HG03135 (cell line): ENCODE measurements around the gene EIF2B1.
A peak's percentile ranks its signal among the peaks of the same experiment; 100 is the strongest.

Experiments used
- ATAC-seq: cut with Tn5 transposase; IDR thresholded peaks from one replicate; pipeline ENCODE4 v1.9.1; 2021; ENCODE audit warnings: mild to moderate bottlenecking, moderate library complexity; ENCODE audit not compliant: unreplicated experiment

EIF2B1 gene

DNA sequence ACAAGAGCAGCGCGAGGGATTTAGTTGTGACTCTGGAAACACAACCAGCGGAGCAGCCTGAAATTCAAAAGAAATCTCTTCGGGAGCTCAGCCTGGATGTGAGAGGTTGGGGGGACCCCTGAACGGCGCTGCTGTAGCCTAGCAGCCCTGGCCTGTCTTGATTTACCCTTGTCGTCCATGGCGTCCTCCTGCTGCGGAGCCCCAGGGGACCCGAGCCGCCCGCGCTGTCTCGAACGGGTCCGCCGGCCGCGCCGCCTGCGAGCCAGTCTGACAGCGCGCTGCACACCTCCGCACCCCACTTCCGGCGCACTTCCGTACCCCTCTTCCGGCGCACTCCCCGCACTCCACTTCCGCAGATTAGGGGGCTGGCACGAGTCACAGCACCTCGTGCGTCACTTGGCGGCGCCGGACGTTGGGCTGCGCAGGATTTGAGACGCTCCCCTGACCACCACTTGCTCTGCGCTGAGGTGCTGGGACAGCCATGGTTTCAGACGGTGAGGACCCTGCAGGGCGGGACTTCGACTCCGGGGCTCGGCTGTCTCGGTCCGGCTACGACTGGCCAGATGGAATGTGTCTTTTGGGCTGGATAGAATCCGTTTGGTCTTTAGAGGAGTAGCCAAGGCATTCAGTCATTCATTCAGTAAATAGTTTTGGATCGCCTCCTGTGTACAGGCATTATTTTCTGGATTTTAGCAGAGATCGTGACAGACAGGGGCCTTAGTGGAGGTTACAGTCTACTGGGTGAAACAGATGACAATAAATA lies at the start of gene EIF2B1, which contains the start of gene GTF2H3:
Gene EIF2B1 (minus strand): TSS at position 308 of the 763 bp plus-strand sequence. CDS start 129 bp downstream, at position 179.
Gene GTF2H3 (plus strand): TSS at position 451 of the 763 bp plus-strand sequence. CDS start 31 bp downstream, at position 482.
- peak; percentile 94 for ATAC-seq

DNA sequence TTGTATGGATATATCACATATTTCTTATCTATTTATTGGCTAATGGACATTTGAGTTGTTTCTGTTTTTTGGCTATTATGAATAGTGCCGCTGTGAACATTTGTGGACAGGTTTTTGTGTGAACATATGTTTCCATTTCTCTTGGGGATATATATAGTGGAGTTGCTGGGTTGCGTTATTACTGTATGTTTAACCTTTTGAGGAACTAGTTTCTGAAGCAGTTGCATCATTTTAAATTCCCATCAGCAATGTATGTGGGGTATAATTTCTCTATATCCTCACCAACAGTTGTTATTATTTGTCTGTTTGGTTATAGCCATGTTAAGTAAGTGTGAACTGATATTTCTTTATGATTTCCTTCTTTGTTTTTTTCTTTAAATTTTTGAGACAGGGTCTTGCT lies 48.1 kb upstream of the EIF2B1 start:
- no peak for ATAC-seq

DNA sequence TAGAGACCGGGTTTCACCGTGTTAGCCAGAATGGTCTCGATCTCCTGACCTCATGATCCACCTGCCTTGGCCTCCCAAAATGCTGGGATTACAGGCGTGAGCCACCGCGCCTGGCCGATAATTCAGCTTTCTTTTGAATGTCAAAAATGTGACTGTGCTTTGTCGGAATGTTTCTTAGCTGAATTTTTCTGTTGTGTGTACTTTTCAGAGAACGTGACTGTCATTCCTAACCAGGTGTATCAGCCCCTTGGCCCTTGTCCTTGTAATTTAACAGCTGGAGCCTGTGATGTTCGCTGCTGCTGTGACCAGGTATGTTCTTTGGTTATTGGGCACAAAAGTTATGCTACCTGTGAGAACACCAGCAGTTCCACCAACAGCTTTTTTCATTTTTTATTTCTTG lies 45.5 kb upstream of the EIF2B1 start:
- ATAC-seq = no peak

DNA sequence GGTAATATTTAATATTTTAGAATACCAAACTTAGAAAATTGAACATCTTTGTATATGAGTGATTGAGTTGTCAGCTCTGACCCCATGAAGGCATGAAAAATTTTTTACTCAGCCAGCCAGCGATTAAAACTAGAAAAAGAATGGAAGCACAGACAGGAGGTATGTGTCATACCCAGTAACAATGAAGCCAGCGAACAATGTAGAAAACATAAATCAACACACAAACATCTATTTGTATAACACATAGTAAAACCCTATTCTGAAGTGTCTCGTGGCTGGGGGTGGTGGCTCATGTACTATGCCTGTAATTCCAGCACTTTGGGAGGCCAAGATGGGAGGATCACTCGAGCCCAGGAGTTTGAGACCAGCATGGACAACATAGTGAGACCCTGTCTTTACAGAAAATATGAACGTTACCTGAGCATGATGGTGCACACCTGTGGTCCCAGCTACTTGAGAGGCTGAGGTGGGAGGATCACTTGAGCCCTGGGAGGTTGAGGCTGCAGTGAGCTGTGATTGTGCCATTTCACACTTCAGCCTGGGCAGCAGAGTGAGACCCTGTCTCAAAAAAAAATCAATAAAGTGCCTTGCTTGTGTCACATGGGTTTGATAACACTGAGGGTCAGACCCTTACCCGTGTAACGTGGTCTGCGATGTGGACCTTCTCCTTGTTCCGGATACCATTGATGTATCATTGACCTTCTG lies 43.3 kb upstream of the EIF2B1 start:
- ATAC-seq = no peak

DNA sequence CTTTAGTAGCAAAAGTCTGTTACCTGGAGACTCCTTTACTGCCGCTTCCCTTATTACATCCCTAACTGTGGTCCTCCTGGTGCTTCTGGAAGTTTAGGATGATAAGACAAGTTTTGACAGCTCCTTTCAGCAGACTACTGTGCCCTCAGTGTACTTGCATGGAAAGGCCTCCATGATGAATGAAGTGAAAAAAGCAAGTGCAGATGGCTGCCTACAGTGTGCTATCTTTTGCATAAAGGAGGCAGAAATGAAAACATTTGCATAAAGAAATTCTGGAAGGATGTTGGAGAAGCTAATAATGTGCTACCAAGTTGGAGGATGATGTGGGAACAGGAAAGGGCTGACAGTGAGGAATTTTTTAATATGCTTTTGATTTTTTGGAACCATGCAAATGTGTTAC lies 42.0 kb upstream of the EIF2B1 start:
- no peak for ATAC-seq

DNA sequence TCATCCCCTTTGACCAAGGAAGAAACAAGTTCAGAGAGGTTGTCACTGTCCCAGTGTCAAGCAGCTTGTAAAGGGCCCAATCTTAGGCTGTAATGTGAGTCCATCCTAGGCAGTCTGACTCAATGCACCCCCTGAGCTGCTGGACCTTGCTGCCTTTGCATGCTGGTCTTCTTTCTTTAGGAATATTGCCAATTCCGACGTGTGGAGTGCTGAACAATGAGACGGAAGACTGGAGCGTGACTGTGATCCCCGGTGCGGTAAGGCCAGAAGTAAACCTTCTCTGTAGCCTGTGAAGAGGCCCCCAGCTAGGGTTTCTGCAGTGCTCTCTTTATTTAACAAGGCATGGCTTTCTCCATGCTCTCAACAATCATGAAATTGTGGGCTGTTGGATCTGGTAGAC lies 38.4 kb upstream of the EIF2B1 start:
- no peak for ATAC-seq

DNA sequence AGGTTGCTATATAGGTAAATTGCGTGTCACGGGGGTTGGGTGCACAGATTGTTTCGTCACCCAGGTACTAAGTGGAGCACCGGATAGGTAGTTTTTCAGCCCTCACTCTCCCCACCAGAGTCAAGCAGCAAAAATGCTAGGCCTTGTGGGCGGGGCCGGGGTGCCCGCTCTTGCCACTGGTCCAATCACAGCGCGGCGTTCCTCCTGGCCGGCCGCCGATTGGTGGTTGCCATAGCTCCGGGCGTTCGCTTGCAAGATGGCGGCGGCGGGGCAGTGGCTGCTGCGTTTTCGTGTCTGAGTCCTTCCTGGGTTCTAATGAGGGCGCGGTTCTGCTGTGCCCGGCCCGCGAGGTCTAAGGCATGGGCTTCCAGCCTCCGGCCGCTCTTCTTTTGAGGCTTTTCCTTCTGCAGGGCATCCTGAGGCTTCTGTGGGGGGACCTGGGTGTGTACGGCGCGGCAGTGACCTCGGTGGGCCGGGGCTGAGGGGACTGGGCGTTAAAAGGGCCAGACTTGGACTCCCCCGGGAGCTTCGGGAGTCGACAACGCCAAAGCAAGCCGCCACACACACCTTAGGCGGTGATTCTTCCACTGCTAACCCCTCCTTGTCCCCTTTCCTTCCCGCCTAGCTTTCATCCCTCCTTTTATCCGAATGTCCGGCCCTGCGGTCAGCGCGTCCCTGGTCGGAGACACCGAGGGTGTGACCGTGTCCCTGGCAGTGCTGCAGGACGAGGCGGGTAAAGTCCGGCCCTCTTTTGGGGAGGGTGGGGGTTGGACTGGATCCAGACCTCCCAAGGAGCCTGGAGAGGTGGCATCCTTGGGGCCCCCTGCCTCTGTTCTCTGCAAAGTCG lies 37.6 kb upstream of the EIF2B1 start, which contains the start of gene TCTN2:
Gene TCTN2 (plus strand): TSS at position 232 of the 847 bp plus-strand sequence. CDS start 128 bp downstream, at position 360.
- ATAC-seq = peak; percentile 98

DNA sequence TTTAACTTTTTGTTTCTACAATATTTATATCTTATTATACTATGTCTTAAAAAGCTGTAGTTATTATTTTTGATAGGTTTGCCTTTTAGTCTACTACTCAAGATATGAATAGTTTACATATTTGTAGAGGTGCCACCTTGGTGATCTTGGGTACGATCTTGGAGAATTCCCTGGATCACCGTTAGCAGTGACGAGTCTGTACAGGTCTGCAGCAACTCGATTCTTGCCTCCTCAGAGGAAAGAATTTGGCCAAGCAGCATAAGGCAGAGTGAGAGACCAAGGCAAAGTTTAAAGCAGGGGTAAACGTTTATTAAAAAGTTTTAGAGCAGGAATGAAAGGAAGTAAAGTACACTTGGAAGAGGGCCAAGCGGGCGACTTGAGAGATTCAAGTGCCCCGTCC lies 34.3 kb upstream of the EIF2B1 start:
- no peak for ATAC-seq

DNA sequence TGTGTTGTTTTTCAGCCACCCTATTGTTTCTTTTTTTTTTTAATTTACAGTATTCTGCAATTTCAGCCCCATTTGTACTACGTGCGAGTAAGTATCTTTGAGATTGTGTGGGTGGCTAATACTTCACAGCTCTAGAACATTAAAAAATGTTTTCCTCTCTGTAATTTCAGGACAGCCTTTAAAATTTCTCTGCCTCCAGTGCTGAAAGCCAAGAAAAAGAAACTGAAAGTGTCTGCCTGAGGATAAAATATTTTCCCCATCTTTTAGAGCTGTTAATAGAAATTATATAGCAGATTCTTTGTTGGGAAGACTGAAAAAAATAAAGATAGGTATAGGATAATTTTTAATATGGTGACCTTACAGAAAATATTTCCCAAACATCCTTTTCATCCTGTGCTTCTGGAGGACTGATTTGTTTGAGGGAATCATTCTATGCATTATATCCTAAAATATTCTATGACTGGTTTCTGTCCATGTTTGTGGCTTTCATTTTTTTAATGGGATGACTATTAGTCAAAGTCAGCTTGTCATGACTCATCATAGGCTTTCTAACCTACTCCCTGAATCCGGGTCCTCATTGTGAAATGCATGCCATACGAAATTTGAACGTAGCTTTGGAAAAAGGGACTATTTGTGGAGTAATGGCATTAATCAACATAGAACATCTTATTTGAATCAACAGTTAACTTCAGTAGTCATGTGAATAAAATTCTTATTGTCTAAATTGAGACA lies 26.7 kb upstream of the EIF2B1 start:
- no peak for ATAC-seq

DNA sequence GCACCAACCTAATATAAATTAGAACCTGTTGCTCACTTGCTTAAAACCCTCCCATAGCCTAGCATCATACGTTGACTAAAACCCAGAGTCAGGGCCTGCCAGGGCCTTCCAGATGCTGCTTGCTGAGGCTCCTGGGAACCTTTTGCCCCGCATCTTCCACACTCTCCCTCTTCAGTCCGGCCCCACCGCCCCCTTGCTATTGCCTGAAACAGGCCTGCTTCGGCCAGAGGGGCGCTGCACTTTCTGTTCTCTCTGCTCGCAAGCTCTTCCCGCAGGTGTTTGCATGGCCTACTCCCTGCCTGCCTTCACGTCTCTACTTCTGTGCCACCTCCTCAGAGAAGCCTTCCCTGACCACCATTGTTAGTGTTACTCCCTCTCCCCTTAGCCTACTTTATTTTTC lies 23.7 kb upstream of the EIF2B1 start:
- ATAC-seq = no peak

DNA sequence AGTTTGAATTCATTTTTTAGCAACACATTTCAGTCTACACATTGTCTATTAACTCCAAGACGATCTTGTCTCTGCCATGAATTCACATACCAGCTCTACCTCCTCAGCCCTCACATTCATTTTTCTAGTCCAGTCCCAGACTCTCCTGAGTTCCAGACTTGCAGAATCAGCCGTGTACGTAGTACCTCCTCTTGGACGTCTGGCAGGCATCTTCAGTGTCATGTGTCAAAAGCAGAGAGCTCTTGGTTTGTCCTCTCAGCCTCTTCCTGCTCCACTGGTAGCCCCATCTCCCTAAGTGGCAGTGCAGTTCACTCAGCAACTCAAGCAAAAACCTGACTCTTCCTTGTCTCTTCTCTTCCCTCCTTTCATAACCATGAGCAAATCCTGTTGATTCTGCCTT lies 22.9 kb upstream of the EIF2B1 start:
- ATAC-seq = no peak

DNA sequence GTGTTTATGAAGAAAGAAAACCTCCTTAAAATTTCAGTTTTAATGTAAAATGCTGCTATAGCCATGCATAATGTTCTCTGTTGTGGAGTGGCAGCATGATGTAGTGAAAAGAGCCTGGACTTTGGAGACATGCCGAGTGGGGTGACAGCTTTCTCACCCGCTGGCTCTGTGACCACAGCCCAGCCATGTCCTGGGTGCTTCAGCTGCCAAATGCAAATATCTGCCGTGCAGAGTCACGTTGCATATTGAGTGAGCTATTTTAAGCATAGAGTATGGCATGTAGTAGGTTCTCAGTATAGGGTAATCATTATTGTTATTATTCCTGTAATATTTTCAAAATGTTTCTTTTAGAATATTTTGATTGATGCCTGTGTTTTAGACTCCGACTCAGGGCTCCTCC lies 21.9 kb upstream of the EIF2B1 start:
- ATAC-seq = peak; percentile 77

DNA sequence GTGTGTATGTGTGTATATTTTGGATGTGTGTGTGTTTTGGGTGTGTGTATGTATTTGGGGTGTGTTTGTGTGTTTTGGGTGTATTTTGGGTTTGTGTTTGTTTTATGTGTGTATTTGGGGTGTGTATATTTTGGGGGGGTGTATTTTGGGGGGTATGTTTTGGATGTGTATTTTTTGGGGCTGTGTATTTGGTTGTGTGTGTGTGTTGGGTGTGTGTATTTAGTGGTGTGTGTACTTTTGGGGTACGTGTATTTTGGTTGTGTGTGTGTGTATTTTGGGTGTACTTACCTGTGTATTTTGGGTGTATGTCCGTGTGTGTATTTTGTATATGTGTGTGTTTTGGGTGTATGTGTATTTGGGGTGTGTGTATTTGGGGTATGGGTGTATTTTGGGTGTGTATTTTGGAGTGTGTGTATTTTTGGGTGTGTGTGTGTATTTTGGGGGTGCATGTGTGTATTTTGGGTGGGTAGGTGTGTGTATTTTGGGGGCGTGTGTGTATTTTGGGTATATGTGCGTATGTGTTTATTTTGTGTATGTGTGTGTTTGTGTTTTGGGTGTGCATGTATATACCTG lies 20.7 kb upstream of the EIF2B1 start:
- ATAC-seq = no peak

DNA sequence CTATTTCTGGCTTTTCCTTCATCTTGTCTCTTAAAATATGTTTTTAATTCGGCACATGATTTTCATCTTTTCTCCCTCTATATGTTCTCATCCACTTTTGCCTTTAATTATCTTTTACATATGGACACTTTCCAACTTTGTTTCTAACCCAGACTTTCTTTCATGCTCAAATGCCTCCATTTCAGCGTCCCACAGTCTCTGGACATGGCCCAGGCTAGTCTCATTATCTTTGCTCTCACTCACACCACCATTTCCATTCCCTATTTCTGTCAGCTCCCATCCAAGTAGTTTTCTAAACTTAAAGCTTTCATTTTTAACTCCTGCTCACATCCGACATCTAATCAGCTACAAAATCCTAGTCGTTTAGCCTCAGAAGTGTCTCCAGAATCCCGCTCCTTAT lies 14.9 kb upstream of the EIF2B1 start:
- ATAC-seq = no peak

DNA sequence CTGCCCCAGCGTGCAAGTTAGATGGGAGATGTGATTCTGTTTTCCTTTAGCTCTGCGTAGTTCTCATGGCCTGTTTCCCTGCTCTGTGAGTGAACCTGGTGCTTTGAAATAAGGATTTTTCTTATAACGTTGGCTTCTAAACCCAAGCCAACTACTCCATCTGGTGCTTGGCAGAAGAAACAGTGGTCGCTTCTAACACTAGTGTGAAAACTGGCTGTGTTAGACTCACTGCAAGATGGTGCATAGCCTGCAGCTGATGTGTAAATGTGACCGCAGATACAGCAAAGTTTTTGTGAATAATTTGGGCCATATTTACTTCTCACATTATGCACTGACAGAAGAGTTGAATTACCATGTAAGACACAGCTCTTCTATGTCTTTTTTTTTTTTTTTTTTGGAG lies 12.4 kb upstream of the EIF2B1 start:
- ATAC-seq = no peak

DNA sequence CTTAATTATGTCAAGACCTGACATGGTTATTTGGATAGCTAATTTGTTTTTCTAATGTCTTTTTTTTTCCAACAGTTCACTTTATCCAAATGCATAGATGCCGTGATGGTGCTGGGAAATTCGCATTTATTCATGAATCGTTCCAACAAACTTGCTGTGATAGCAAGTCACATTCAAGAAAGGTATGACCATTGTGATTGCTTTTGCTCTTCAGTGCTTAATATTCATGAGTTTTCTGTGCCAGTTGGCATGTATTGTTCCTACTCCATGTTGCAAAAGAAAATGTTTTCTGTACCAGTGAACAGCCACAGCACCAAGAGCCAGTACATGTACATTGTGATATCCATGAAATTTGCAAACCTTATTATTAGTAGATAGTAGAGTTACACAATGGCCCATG lies 11.9 kb upstream of the EIF2B1 start:
- no peak for ATAC-seq

DNA sequence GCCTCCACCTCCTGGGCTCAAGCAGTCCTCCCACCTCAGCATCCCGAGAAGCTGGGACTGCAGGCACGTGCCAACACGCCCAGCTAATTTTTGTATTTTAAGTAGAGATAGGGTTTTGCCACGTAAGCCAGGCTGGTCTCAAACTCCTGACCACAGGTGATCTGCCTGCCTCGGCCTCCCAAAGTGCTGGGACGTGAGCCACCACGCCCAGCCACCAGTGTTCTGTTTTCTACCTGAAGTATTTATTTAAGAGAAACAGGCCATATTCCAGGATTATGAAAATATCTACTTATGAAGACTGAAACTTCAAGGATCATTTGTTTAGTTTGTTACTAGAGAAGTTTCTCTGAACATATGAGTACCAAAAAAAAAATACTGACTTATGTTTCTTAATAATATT lies 10.4 kb upstream of the EIF2B1 start:
- no peak for ATAC-seq

DNA sequence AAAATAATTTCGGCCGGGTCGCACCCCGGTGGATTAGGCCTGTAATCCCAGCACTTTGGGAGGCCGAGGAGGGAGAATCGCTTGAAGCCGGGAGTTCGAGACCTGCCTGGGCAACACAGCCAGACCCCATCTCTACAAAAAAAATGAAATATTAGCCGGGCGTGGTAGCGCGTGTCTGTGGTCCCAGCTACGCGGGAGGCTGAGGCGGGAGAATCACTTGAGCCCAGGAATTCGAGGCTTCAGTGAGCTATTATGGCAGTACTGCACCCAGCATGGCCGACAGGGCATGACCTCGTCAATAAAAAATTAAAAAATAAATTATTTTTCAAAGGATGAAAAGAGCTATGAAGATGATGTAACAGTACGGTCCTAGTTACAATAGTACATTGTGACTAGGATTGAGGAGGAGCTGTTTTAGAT lies 666 bp upstream of the EIF2B1 start:
- no peak for ATAC-seq

DNA sequence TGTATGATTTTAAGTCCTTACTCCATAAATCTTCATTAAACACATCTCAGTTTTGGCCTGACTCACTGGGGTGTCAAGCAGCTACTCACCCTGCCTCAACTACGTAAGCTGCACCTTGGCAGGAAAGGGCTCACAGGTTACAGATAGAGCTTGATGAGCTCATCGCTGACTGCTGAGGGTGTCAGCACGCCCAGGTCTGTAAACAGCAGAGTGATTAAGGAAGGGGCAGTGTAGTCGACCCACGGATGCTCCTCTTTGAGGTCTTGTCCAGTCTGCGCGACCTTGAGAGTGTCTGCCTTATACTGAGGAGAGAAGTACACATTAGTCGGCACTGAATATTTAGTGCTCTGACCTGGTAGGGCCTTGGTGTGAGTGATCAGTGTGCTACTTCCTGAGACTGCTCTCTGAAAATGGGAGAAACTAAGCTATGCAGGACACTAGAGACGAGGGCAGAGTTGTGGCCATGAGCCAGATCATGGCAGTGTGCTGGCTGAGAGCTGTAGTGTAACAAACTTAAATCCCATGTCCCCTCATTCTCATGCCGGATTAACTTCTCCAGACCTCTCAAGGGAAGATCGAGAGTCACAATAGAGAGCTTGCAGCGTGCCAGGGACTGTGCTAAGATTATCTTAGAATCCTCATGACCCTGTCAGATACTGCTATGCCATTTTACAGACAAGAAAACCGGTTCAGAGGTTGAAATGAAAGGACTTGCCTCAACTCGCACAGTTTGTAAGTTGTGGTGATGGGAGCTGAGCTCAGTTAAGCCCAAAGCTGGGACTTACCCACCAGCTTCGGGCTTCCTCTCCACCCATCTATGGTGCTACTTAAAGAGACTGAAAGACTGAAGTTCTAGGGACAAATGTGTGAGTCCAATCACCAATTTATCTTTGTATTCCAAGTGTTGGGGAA lies 11.6 kb downstream of the EIF2B1 start:
- no peak for ATAC-seq
